B cell (primary cell): ENCODE measurements around the gene SHISA7.

ENCODE experiments used
- CTCF ChIP-seq: fragments of 200-600 bp; IDR thresholded peaks from one replicate; pipeline ENCODE4 v1.8.0; 2022; ENCODE audit warnings: antibody characterized with exemption, mild to moderate bottlenecking
- EZH2 ChIP-seq: IDR thresholded peaks from 2 replicates; pipeline ENCODE4 v1.6.1; 2012; ENCODE audit warnings: borderline replicate concordance, low read depth, mild to moderate bottlenecking, moderate library complexity, low read length; ENCODE audit not compliant: insufficient read depth, poor library complexity, severe bottlenecking

- TF ChIP-seq CTCF = no peak
- TF ChIP-seq EZH2 = no peak
These were observed 34.8 kb upstream of the SHISA7 start for GRCh38 chr19:55477905-55478304.
